B cell (primary cell): ENCODE data around the gene MAD2L2. TPM values are rescaled to one million over a fixed set of nuclear protein-coding genes. Genes with fewer than 3 reads are reported as not detected.

Source experiments
- ATAC-seq: fragments of 200-7000 bp; cut with Tn5 transposase; one replicate; pipeline ENCODE4 v1.10.0; 2021; ENCODE audit warnings: low read depth, mild to moderate bottlenecking, moderate number of reproducible peaks, moderate library complexity
- CTCF ChIA-PET: fragments of 350-600 bp; sonication (Branson Sonifier 250); formaldehyde crosslinking; loops from one replicate; lab custom pipeline; 2021; ENCODE audit warnings: antibody characterized with exemption, inconsistent platforms; lab: Charles Lee
- POLR2A ChIA-PET: fragments of 350-600 bp; sonication (Branson Sonifier 250); formaldehyde crosslinking; loops from one replicate; lab custom pipeline; 2021; ENCODE audit warnings: antibody characterized with exemption; lab: Charles Lee
- DNase-seq: peaks from one replicate; pipeline ENCODE4 v3.0.0; 2013
- H2AFZ ChIP-seq: 2 replicates; pipeline ENCODE4 v1.6.1; 2012; ENCODE audit warnings: mild to moderate bottlenecking, low read depth, low read length; ENCODE audit not compliant: insufficient read depth, poor library complexity, severe bottlenecking
- H3K27ac ChIP-seq, 2 donors: 1 replicate in 1 of 2; 2 replicates in 1 of 2; pipeline ENCODE4 v1.5.1; 2012 to 2013; ENCODE audit warnings: low read length in 2 of 2, mild to moderate bottlenecking in 2 of 2, moderate library complexity in 1 of 2
- H3K27me3 ChIP-seq, 4 experiments: fragments of 200-600 bp in 1 of 4; sonication (generic) in 1 of 4; replicated peaks in 1 of 4; 1 replicate in 2 of 4; 2 replicates in 2 of 4; pipeline versions ENCODE4 v1.6.1 to v1.7.0; 2013 to 2016; ENCODE audit warnings: low read length in 3 of 4, mild to moderate bottlenecking in 2 of 4, mixed read lengths in 1 of 4, moderate library complexity in 1 of 4; ENCODE audit not compliant: insufficient read depth in 4 of 4, control insufficient read depth in 3 of 4; ENCODE audit errors: control extremely low read depth in 1 of 4
- H3K36me3 ChIP-seq, 2 experiments: replicated peaks in 1 of 2; 1 replicate in 1 of 2; 2 replicates in 1 of 2; pipeline versions ENCODE4 v1.6.1 to v1.7.1; 2013; ENCODE audit warnings: low read length in 1 of 2; ENCODE audit not compliant: insufficient read depth in 2 of 2, control insufficient read depth in 1 of 2; ENCODE audit errors: control extremely low read depth in 1 of 2, extremely low read depth in 1 of 2
- H3K4me1 ChIP-seq, 2 donors: fragments of 200-600 bp in 1 of 2; sonication (generic) in 1 of 2; 1 replicate in 1 of 2; 2 replicates in 1 of 2; pipeline versions ENCODE4 v1.5.1 to v1.6.1; 2013 to 2017; ENCODE audit warnings: low read length in 2 of 2; ENCODE audit not compliant: control insufficient read depth in 2 of 2, insufficient read depth in 2 of 2
- H3K4me2 ChIP-seq: replicated peaks from 2 replicates; pipeline ENCODE3; 2012; ENCODE audit warnings: mild to moderate bottlenecking, low read depth, low read length; ENCODE audit not compliant: poor library complexity, severe bottlenecking
- H3K4me3 ChIP-seq, 5 experiments: fragments of 200-600 bp in 1 of 5; sonication (generic) in 1 of 5; 1 replicate in 3 of 5; 2 replicates in 2 of 5; pipeline versions ENCODE4 v1.5.1 to v1.7.0; 2011 to 2016; ENCODE audit warnings: low read length in 4 of 5, mild to moderate bottlenecking in 4 of 5, low read depth in 2 of 5, control low read depth in 1 of 5, moderate library complexity in 1 of 5; ENCODE audit not compliant: insufficient read depth in 1 of 5; ENCODE audit errors: control extremely low read depth in 1 of 5, extremely low read depth in 1 of 5
- H3K79me2 ChIP-seq: fragments of 200-600 bp; sonication (generic); one replicate; pipeline ENCODE4 v1.6.0; 2016; ENCODE audit warnings: low read length; ENCODE audit not compliant: control insufficient read depth, insufficient read depth
- H3K9ac ChIP-seq: fragments of 200-600 bp; sonication (generic); 2 replicates; pipeline ENCODE4 v1.6.1; 2017; ENCODE audit warnings: mild to moderate bottlenecking, low read length, moderate library complexity
- H3K9me3 ChIP-seq, 3 donors: one replicate each; pipeline versions ENCODE4 v1.6.1 to v1.7.1; 2013; ENCODE audit warnings: low read length in 2 of 3; ENCODE audit not compliant: control insufficient read depth in 2 of 3, insufficient read depth in 1 of 3; ENCODE audit errors: control extremely low read depth in 1 of 3
- H4K20me1 ChIP-seq: 2 replicates; pipeline ENCODE4 v1.6.0; 2012; ENCODE audit warnings: mild to moderate bottlenecking, low read length; ENCODE audit not compliant: insufficient read depth, control insufficient read depth, poor library complexity, severe bottlenecking
- H3K27ac Mint-ChIP-seq: one replicate; pipeline ENCODE4 v1.8.0; 2021; ENCODE audit warnings: mixed read lengths
- H3K27me3 Mint-ChIP-seq: one replicate; pipeline ENCODE4 v1.8.0; 2021; ENCODE audit warnings: mixed read lengths
- H3K4me1 Mint-ChIP-seq: one replicate; pipeline ENCODE4 v1.8.0; 2021; ENCODE audit warnings: mixed read lengths
- H3K4me3 Mint-ChIP-seq: one replicate; pipeline ENCODE4 v1.8.0; 2021; ENCODE audit warnings: mixed read lengths
- H3K9me3 Mint-ChIP-seq: one replicate; pipeline ENCODE4 v1.8.0; 2022; ENCODE audit warnings: mixed read lengths; ENCODE audit not compliant: insufficient read depth
- CTCF ChIP-seq: fragments of 200-600 bp; IDR thresholded peaks from one replicate; pipeline ENCODE4 v1.8.0; 2022; ENCODE audit warnings: antibody characterized with exemption, mild to moderate bottlenecking
- EZH2 ChIP-seq: IDR thresholded peaks from 2 replicates; pipeline ENCODE4 v1.6.1; 2012; ENCODE audit warnings: borderline replicate concordance, low read depth, mild to moderate bottlenecking, moderate library complexity, low read length; ENCODE audit not compliant: insufficient read depth, poor library complexity, severe bottlenecking
- WGBS: methylation state at CpG from one replicate; pipeline ENCODE4 v1.1.5; 2013; ENCODE audit warnings: missing lambda C conversion rate; ENCODE audit not compliant: insufficient coverage; 5-methylcytosine and 5-hydroxymethylcytosine counted together
- intact Hi-C: fragments of 100-400 bp; cut with micrococcal nuclease; formaldehyde crosslinking; loops from one replicate; pipeline ENCODE4 v1.10.0; 2022
- polyA plus RNA-seq: library from polyadenylated mRNA; depleted of rRNA; stranded (reverse); fragments of >200 nt; gene quantifications from 2 replicates; pipeline ENCODE4 v1.2.3, GENCODE V29; 2012
- total RNA-seq, 2 donors: library from RNA; stranded (reverse); fragments of 120-200 nt in 1 of 2; gene quantifications; 1 replicate in 1 of 2; 2 replicates in 1 of 2; pipeline versions ENCODE4 v1.2.3 to v1.2.4, GENCODE V29; 2013 to 2022

MAD2L2 gene
- total and polyA plus RNA-seq, 2 donors (not counting 1 experiment from before 2014, with no cell fraction given) = 29.0 to 42.2 TPM

DNA sequence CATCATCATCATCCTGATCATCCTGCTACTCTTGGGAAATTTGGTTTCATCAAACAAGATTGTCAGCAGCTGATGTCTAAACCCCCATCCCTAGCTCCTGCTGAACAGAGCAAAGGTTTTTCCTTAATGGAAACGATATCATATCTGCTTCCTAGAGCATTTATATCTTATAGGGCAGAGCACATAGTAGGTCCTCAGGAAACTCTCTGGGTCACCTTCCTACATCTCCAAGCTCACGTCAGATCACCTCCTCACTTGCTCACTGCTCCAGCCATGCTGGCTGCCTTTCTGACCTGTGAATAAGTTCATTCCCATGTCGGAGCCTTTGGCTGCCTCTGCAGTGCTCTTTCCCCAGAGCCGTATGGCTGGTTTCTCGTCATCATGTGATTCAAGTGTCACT is 37.2 kb downstream of the MAD2L2 start:
- Mint-ChIP-seq H3K4me3 (no peak overlapping the region), H3K27me3 (peaks cover 6% of the 10 kb centered on the region)

More for the DNA sequence above, 37.2 kb downstream of the MAD2L2 start:
- Histone ChIP-seq H3K4me3 (no peak overlapping the region), H3K9ac (no peak overlapping the region), H3K27me3 (peaks cover 0 to 3% (median 1%) of the 10 kb centered on the region in 4 experiments), H3K4me1 (no peaks in the 10 kb centered on the region), H4K20me1 (no peaks in the 10 kb centered on the region), H3K9me3 (peaks cover 0 to 3% (median 0%) of the 10 kb centered on the region in 3 donors), H3K27ac (no peak overlapping the region), H2AFZ (no peak overlapping the region), H3K36me3 (no peaks in the 10 kb centered on the region), H3K79me2 (no peaks in the 10 kb centered on the region), H3K4me2 (no peak overlapping the region)
- H3K9me3 Mint-ChIP-seq = no peaks in the 10 kb centered on the region
- ATAC-seq (no peak), DNase-seq (no peak)
- intact Hi-C loops = loop anchor here (10.0 kb wide), 1 partner anchor 169 kb away; the partner anchor contains the start of gene DISP3
- POLR2A ChIA-PET = no interaction called here
- H3K27ac Mint-ChIP-seq = no peak overlapping the region
- H3K4me1 Mint-ChIP-seq = peaks cover 3% of the 10 kb centered on the region
- CTCF ChIA-PET = interaction anchor here (0.6 to 18.9 kb wide), 28 partner anchors 10 to 606 kb away, joined by 3 to 231 read pairs (median 5); partner anchors contain the start of gene FBXO6
- 74% methylated on average over 5 of the region's 5 CpGs for WGBS
- TF ChIP-seq CTCF (no peak), EZH2 (no peak)
